ENCODE data around the gene SEC61A1.

DNA sequence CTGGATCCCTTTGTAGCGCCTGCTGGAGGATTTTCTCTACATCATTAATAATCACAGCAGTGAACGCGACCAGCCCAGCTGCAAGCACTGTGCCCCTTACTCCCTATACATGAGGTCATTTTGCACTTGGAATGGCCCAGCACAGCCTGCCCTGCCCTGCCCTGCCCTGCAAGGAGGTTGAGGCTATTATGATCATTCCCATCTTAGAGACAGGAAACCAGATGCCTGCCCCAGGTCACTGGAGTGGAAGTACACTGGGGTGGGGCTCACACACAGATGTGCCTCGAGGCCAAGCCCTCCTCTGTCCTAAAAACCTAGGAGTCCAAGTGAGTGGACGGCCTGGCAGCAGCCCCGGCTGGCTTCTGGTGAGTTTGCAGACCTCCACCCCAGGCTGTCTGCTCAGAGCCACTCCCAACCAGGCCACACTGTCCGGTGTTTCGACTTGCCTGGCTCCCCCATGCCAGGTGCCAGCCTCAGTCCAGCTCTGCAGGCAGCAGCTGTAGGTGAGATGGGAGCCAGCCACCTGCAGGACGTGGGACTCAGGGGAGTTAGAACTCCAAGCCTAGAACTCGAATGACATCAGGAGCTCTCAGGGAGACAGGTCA is 30.4 kb upstream of the SEC61A1 start:
- TF ChIP-seq, protein P1, sequence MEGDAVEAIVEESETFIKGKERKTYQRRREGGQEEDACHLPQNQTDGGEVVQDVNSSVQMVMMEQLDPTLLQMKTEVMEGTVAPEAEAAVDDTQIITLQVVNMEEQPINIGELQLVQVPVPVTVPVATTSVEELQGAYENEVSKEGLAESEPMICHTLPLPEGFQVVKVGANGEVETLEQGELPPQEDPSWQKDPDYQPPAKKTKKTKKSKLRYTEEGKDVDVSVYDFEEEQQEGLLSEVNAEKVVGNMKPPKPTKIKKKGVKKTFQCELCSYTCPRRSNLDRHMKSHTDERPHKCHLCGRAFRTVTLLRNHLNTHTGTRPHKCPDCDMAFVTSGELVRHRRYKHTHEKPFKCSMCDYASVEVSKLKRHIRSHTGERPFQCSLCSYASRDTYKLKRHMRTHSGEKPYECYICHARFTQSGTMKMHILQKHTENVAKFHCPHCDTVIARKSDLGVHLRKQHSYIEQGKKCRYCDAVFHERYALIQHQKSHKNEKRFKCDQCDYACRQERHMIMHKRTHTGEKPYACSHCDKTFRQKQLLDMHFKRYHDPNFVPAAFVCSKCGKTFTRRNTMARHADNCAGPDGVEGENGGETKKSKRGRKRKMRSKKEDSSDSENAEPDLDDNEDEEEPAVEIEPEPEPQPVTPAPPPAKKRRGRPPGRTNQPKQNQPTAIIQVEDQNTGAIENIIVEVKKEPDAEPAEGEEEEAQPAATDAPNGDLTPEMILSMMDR (conservative IDR thresholded peaks at IDR 0.05): no peak
- no peak for TF ChIP-seq EZH2 (IDR thresholded peaks at IDR 0.05; ENCODE audit: low read depth)
